Tongue (tissue), 2 donors: ENCODE results near the gene PEMT. TPM values are rescaled to one million over a fixed set of nuclear protein-coding genes. Genes with fewer than 3 reads are reported as not detected.

ENCODE experiments used
- DNase-seq: peaks from one replicate; pipeline ENCODE4 v3.0.0-alpha.2; 2015
- total RNA-seq: library from RNA; depleted of rRNA; stranded (reverse); fragments of >200 nt; gene quantifications from one replicate; pipeline ENCODE4 v1.2.3, GENCODE V29; 2014

The PEMT gene
- total RNA-seq, 1 donor from 2014 or later, result 31.4 TPM

DNA sequence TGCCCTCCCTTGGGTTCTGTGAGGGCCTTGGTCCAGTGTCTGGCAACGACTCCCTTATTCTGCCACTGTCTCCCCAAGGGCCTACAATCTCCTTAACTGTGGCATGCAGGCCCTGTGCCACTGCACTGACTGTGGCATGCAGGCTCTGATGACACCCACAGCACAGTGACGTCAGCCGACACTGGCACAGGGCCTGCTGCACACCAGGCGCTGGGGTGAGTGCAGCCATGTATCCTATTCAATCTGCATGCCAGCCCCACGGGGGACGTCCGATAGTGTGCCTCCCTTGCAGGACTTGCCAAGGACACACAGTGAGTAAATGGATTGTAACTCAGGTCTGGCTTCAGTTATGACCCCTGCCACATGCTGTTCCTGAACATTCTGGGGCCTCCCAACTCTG is 55.6 kb downstream of the PEMT start:
- peak; percentile 62 for DNase-seq

DNA sequence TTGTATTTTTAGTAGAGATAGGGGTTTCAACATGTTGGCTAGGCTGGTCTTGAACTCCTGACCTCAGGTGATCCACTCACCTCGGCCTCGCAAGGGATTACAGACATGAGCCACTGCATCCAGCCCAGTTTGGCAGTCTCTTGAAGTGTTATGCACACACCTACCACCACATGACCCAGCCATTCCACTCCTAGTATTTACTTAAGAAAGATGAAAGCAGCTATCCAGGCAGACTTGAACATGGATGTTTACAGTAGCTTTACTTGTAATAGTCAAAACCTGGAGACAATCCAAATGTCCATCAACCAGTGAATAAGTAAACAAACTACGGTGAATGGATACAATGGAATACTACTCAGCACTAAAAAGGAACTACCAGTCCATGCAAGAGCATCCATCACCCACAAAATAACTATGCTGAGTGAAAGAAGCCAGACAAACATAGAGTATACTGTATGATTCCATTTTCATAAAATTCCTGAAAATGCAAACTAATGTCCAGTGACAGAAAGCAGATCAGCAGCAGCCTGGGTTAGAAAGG is 57.5 kb downstream of the PEMT start:
- no peak for DNase-seq

DNA sequence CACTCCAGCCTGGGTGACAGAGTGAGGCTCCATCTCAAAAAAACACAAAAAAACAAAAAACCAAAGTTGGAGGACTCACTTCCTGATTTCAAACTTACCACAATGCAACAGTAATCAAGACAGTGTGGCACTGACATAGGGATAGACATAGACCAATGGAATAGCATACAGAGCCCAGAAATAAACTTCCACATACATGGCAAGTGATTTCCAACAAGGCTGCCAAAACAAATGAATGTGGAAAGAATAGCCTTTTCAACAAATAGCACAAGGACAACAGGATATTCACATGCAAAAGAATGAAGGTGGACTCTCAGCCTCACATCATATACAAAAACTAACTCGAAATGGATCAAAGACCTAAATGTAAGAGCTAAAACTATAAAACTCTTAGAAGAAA is 58.5 kb downstream of the PEMT start:
- no peak for DNase-seq

DNA sequence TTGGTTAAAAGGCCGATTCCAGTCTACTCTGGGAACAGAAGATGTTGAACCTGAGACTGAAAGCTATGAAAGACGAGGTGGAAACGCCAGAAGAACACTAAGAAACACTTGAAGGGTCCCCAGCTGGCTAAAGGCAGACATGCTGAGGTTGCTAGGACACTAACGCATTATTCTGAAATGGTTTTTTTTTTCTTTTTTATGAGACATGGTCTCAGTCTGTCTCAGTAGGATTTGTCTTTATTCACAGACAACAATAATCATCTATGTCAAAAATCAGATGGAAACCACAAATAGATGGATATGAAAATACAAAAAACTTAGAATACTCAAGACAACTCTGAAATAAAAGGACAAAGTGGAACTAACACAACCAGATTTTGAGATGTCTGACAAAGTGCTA is 60.4 kb downstream of the PEMT start:
- no peak for DNase-seq

DNA sequence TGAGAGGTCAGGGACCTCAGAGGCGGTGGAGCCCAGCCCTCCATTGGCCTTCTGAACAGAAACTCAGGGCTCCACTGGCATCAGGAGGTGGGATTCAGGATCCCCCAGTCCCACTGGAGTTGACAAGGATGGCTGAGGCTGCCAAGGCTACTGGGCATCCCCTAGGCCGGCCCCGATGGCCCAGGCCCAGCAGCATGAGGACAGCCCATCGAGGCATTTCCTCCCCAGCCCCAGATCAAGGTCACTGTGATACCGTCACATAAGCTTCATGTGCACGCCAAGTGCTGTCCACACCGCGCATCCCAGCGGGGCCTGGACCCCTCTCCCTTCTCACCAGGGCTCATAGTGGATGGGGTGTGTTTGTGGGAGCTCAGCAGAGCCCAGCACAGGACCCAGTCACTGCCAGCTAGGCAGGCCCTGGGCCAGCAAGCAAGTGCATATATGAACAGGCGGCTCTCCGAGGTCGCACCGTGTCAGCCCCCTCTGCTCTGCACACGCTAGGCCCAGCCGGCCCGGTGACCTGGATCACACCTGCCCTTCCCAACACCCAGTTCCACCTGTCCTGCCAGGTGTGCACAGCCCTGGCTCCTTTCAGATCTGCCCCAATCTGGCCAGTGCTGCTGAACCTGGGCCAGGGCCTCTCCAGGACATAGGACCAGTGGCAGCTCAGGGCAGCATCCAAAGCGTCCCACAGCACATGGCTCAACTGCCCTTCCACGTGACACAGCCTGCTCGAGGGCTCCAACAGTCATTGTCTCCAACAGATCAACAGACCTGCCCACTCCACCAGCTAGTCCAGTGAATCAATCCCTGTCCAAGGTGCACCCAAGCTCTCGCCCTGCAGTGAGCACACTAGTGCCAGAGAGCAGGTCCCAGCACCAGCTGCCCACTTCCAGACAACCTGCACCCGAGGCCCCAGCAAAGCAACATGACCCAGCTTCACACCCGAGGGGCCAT is 62.5 kb downstream of the PEMT start:
- no peak for DNase-seq

DNA sequence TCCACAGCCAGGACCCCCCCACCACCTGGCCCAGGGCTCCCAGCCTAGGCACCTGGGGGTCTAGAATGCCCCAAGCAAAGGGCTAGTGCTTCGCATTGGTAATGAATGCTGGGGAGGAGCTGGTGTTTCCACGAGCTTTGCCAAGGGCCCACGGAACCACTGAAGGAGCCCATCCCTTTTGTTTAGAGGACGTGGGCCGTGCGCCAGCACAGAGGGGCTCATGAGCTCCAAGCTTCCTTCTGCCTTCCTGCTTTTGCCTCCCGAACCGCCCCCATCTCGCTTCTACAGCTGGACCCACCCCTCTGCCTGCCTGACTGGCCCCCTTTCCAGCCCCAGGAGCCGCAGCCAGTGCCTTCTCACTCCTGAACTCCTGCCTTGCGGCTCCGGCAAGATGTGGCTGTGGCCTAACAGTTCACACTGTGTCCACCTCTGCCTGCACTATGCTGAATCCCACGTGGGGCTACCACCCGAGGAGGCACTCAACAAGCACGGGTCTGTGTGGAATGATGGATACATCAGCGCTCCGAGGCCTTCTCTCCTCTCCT is 63.5 kb downstream of the PEMT start:
- peak; percentile 53 for DNase-seq

DNA sequence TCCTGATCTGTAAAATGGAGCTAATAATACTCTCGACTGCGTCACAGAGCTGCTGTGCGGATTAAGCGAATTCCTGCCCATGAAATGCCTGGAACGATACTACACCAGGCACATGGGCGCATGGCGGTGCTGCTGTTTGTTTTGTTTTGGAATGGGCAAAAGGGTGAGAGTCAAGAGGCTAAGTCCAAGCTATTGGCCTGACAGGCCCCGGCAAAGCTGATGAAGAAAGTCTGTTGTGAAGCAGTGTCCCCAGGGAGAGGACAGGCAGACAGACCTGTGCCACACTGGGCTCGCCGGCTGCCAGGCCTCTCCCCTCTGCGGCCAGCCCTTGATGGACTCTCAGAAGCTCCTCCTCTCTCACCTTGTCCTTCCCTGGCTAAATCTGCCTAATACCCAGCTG is 64.0 kb downstream of the PEMT start:
- no peak for DNase-seq

DNA sequence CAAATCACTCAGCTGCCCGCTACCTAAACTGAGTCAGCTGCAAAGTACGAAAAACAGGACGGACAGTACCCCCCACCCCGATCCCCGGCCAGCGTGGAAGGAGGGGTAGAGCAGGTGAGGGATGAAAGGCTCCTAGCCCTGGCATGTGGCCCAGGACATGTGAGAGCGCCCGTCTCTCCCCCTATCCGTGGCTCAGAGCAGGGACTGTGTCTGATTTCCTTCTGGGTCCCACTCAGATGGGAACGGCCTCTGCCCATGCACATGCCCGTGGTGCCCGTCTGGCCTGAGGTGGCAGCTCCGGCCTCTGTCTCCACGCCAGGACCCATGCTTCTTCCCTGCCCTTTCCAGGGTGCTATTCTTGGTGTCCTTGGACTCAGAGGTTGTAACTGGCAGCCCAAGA is 65.1 kb downstream of the PEMT start:
- peak; percentile 65 for DNase-seq

DNA sequence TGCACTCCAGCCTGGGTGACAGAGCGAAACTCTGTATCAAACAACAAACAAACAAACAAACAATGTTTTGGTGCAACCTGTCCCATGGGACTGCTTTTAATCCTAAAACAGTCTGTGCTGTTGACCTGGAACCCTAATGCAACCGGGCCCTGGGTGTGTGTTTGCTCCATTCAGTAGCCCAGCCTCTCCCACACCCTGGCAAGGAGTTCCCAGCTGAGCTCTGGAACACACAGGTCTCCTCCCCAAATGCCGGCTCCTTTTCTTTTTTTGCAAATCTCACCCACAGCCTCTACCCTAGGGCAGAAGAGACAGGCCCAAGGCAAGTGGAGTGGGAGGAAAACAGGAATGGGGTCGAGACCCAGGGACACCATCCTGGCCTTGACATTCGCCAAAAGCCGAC is 65.6 kb downstream of the PEMT start:
- no peak for DNase-seq

DNA sequence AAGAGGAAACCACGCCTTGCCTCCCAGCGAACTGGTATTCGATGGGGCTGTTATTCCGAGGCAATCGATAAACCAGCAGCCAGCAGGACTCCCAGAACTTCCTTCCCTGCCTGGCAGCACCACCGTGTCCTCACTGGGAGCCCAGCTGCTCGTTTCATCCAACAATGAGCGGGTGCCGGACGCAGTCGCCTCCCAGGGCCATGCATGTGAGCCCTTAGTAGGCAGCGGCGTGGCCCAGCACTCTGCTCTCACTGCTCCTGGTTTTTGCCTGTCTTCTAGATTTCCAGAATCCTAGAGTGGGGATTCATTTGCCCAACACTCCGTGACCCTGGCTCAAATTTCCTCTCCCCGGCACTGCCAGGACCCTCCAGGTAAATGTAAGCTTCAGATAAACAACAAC is 66.2 kb downstream of the PEMT start:
- no peak for DNase-seq

DNA sequence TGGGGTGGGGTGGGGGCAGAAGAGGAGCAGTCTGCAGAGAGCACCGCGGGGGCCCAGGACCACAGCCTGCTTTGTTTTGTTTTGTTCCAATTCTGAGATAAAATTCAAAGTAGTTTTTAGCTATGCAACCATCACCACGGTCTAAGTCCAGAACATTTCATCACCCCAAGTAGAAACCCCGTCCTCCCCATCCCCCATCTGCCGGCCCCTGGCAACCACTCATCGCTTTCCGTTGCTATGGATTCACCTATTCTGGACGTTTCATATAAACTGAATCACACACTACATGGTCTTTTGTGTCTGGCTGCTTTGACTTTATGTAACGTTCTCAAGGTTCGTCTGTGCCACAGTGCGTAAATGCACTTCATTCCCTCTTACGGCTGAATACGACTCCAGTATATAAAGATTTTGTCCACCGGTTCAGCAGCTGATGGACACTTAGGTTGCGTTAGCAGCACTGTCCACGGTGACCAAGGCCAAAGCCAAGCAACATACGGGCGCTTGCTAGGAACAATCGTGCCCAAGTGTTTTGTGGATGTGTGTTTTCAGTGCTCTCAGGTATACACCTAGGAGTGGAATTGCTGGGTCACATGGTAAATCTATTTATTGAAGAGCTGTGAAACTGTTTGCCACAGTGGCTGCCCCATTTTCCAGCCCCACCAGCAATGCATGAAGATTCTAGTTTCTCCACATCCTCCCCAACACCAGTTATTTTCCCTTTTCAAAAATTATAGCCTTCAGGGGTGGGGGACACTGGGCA is 67.6 kb downstream of the PEMT start:
- no peak for DNase-seq

DNA sequence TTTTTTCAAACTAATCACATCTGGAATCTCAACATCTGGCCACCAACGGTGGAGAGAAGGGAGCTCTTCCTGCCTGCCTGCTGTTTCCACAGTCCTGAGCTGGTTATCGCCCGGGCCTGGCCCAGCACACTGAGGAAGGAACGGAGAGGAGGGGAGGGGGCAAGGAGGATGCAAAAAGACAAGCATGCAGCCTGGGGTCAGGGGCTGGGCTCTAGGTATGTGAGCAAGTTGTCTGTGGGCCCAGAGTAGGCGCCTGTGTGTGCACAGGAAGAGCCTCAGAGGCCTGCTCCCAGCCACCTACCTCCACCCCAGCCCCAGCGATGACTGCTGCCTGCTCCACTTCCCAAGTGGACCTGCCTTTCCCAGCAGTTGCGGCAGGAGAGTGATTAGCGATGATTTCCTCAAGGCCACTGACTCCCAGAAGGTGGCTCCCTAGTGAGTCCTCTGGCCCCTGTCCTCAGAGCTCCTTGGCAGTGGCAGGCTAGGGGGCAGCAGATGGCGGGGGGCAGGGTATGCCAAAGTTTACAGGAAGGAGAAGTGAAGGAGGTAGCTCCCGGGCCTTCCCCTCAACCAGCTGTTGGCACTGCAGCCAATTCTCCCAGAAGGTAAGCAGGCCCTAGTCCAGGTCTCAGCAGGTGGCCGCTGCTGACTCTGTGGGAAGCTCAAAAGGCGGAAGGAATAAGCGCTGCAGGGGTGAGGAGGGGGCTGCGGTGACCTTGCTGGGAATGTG is 68.3 kb downstream of the PEMT start:
- DNase-seq, result peak; percentile 40

DNA sequence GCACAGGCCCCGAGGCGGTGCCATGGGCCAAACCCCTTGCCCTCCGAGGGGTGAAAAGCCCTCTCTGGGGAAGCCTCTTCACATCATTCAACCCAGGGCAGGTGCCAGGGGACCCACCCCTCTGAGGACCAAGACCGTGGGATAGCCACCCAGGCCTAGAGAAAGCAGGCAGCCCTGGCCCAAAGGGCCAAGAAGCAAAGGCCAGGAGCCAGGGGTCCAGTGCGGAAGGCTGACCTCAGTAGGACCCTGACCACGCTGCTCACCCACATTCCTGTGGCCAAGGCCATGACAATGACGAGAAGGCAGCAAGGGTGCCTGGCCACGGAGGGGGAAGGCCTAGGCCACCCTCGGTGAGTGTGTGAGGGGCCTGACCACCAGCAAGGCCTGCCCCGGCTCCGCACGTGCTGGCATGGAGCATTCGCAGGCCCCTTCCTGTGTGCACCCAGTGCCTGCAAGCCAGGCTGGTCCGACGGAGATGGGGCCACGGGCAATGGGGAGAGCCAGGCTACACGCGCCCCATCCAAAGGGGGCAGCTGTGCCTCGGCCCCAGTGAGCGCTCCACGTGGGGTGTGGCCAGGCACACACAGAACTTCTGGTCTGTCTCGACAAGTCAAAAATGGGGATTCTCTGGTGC is 70.8 kb downstream of the PEMT start:
- DNase-seq, result no peak

DNA sequence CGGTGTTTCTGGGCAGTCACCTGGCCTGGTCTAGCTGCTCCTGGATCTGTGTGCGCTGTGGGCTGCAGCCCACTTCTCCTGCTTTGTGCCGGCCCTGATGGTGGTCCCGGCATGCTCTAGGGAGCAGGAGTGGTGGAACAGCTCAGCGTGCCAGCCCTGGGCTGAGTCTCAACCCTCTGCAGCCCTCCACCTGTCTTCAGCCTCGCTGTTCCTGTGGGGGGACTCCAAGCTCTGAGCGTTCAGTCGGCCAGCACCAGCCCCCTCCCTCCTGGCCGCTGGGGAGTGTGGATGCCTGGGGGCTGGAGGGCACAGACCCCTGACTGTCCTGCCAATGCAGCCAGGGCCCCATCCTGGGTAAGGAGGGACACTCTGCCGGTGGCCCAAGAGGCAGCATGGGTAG is 71.6 kb downstream of the PEMT start:
- no peak for DNase-seq

DNA sequence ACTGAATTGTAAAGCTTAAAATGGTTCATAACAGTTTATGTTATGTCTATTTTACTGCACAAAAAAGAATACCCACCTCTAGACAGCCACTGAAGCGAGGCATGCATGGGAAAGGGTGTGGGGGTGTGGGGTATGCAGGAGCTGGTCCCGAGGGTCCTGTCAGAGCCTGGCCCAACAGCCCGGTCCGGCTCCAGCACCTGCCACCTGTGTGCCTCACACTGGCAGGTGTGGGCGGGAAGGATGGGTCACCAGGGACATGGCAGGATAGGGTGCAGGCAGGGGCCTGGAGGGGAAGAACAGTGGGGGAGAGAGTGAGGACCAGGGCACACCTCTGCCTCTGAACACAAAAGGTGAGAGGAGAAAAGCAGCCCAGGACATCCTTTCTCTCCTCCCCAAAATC is 72.6 kb downstream of the PEMT start:
- no peak for DNase-seq

DNA sequence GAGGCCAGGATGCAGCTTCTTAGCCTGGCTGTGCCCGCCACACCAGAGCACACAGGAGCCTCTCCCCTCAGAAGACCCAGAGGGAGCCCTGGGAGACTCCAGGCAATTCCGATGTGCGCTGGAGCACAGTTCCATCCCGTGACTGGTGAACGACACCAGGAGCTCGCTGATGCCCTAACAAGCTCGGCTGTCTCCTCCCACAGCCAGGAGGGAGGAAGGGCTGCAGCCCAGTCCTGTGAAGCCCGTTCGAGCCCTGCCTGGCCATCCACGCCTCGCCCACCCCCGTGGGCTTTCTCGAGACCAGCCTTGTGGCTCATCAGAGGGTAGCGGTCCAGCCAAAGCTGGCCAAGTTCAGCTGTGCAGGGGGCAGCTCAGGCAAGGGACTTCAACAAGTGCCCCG is 73.5 kb downstream of the PEMT start:
- no peak for DNase-seq

DNA sequence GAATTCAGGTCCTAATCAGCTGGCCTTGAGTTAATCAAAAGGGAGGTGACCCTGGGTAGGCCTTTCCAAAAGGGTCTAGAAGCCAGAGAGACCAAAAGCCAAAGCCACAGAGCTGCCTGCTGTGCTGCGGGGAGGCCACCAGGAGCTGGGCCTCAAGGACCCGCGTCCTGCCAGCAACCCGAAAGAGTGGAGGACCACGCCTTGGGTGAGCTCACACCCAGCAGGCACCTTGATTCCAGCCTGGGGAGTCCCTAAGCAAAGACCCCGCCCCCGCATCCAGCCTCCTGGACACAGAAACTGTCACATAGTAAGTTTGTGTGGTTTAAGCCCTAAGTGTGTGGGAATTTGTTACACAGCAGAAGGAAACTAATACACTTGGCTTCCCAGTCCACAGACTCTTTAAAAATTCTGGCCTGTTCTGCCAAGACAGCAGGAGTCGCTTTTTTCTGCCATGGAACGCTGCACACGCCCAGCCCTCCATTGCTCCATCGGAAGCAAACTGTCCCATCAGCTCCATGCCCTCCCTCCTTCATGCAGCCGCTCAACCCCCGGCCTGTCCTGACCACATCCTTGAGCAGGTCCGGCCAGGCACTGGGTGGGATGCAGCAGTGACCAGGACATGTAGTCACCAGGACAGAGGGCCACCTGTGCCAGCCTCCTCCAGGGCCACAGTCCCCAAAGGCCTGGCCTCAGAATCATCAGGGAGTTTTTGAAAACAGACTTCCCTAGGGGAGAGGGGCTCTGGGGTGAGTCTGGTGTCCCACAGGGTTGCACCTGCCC is 74.4 kb downstream of the PEMT start:
- DNase-seq, result no peak

DNA sequence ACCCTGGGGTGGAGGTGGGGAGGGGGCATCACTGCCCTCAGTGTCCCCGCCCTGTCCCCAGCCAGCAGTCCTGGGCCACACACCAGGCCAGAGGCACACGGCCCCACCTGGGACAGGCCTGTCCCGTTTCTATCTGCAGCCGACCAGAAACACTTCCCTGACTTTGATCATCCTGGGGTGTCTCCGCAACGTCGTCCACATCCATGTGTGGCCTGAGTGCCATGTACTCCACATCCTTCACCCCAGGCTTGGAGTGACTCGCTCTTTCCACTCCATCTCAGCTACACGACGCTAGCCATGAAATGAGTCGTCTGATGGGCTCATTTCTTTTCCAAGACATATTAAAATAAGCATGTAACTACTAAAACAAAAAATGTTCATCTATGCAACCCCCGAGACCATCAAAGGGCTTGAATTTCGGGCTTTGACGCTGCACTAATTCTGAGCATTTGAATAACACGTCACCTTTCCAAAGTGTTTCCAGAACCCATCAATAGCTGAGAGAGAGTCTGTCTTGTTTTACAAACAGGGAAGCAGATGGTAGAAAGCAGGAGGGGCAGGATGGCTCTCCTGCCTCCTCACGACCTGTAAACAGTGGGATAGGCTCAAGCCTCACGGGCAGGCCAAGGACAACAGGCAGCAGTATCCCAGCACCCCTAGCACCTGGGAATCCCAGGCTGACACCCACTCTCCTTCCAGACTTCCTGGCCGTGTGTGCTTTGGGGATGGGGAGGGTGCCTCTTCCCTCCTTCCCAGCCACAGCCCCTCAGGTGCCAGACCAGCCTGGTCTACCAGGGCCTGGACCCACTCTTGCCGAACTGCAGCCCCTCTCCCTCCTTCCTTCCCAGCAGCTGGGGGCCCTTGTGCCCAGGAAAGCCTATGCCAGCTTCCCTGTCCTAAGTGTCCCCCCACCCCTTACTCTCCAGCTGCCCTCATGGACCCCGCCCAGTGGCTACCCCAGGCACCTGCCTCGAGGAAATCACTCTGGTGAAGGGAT is 75.3 kb downstream of the PEMT start:
- peak; percentile 56 for DNase-seq
